Hematopoietic multipotent progenitor cell treated with erythropoietin and hydrocortisone succinate and interleukin-3 and kit ligand, for 15 days (in vitro differentiated cells): ENCODE results near the gene JMJD8.

Experiments
- DNase-seq: peaks from one replicate; pipeline ENCODE4 v3.0.0-alpha.2; 2015; ENCODE audit warnings: low spot score

The JMJD8 gene

DNA sequence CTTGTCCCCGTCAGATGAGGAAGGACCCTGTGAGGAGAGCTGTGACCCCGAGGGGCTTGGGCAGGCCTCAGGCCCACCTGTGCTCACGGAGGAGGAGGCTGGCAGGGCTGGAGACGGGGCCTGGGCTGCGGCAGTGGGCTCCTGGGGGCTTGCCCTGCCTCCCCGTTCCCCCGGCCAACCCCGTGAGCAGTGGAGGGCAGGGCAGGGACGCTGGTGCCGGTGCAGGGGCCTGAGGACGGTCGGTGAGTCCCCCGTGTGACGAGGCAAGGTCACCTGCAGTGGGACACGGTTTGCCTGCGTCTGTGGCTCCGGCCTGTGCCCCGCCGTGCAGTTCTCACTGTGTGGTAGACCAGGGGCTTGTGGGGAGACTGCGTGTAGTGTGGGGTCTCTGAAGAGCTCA lies 24.5 kb downstream of the JMJD8 start:
- DNase-seq = no peak

DNA sequence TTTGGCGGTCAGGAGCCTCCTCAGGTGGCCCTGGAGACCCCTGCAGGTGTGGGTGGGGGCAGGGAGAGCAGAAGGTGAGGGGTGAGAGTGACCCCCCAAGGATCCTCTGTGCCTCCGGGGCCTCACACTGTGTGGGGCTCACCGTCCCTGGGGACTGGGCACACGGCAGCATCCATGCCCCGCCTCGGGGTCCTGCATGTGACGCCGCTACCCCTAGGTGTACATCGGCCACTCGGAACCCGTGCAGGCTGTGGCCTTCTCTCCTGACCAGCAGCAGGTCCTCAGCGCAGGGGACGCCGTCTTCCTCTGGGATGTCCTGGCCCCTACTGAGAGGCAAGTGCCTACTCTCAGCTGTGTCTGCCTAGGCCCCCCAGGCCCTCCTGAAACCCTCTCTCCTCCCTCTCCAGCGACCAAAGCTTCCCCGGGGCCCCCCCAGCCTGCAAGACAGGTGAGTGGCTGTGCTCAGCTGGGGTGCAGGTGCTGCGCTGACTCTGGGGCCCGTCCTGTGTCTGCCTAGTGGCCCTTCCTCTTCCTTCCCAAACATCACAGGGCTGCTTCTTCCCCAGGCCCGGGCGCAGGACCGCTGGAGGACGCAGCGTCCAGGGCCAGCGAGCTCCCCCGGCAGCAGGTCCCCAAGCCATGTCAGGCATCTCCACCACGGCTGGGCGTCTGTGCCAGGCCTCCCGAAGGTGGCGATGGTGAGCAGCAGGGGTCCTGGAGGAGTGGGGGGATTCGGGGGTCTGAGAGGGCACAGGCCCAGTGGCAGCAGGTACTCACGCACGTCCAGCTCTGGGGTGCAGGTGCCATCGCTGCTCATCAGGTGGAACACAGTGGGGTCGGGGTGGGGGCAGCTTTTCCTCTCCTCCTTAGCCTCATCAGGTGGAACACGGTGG lies 25.2 kb downstream of the JMJD8 start:
- no peak for DNase-seq

- no peak for DNase-seq
Measured at GRCh38 chr16:657487-657886, 26.6 kb downstream of the JMJD8 start.

DNA sequence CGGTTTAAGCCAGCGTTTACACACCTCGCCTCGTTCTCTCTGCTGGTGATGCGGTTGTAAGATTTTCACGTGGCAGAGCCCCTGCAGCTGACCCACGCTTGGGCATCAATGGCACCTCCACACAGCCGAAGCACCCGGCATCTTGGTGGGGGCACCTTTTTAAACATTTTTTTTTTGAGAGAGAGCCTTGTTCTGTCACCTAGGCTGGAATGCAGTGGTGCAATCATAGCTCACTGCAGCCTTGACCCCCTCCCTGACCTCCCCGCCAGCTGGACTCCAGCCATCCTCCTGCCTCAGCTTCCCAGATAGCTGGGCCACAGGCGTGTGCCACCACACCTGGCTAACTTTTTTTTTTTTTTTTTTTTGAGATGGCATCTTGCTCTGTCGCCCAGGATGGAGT lies 30.1 kb downstream of the JMJD8 start:
- DNase-seq = no peak

DNA sequence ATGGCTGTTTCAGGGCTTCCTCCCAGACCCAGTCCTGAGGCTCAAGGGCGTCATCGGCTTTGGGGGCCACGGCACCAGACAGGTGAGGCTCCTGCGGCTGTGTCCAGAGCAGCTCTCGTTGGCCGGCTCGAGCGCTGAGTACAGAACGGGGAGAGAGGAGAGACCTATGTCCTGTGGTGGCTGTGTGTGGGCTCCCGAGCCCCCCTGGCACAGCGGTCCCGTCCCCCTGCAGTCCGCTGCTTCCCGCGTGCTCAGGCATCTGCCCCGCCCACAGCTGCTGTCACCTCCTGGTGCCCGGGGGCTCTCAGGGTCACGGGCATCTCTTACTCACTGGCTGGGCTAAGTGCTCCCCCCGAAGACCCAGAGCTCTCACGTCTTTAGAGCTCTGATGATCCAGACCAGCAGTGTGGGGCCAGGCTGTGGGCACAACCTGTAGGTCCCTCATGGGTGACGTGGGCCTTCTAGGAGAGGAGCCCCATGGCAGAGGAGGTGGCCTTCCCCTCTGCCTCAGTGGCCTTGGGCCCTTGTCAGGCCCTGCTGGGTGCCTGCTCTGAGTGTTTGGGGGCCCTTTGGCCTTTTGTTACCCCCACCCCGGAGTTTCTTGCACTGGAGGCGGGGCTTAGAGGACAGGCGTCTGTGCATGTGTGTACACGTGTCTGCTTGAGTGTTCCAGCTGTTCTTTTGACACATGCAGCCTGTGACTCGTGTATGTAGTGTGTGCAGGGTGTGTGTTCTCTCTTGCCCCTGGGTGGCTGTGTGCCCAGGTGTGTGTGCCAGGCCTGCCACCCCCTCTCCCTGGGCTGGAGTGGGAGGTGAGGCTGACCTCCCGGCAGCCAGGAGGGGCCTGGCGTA lies 31.5 kb downstream of the JMJD8 start:
- DNase-seq = no peak

- no peak for DNase-seq
Measured at GRCh38 chr16:651844-652243, 32.3 kb downstream of the JMJD8 start.

GRCh38 chr16:649631-650030 lies 34.5 kb downstream of the JMJD8 start:
- peak; percentile 12 for DNase-seq

DNA sequence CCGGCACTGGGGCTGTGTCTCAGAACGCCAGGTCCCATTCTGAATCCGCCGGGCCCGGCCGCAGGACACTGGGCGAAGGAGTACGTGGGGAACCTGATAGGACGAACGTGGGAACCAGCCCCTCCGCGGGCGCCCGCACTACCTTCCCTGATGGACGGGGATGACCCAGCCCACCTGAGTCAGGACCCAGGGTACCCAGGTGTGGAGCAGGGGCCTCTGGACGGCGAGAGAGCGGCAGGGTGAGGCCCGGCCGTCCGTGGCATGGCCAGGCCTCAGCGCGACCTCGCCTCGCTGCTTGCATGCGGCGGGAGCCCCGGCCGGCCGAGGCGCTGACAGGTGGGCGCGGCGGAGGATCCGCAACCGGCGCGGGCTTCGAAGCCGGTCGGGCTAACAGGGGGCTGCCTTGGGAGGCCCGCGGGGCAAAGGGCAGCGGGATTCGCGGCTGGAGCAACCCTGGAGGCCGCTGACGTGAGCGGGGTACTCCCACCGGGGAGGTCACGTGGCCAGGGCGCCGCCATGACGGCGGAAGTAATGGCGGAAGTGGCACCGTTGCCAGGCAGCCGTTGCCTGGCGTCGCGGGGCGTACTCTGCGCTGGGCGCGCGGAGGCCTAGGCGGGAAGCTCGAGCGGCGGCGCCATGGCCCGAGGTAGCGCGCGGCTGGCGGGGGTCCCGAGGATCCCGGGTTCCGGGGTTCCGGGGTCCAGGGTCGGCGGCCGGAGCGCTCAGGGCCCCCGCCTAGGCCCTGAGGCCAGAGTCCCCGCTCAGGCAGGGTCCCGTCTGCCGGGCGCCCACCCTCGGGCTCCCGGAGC lies 35.1 kb downstream of the JMJD8 start, which contains the start of gene WDR90:
Gene WDR90 (plus strand): TSS at position 585 of the 809 bp plus-strand sequence. CDS start 52 bp downstream, at position 637.
- peak; percentile 94 for DNase-seq

GRCh38 chr16:648071-648780 lies 35.9 kb downstream of the JMJD8 start:
- peak; percentile 48 for DNase-seq

DNA sequence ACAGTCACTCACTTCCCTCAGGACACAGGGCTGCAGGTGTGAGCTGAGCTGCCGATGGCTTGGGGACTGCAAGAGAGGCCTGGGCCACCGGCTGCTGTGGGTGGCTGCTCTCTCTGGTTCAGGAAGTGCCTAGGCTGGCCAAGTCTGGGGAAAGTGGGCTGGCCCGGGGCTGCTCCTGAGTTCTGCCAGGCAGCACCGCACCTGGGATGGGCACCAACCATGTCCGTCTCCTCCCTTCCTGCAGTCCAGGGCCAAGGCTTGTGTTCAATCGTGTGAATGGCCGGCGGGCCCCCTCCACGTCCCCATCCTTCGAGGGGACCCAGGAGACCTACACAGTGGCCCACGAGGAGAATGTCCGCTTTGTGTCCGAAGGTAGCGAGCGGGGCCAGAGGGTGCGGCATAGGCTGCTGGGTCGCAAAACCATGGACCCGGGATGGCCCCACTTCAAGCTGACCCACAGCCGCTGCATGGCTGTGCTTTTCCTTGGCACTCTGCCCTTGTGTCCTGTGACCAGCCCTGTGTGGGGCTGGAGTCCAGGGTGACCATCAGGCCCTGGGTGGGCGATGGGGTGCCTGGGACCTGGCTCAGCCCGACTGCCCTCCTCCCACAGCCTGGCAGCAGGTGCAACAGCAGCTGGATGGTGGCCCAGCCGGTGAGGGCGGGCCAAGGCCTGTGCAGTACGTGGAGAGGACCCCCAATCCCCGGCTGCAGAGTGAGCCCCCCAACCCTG lies 36.8 kb downstream of the JMJD8 start:
- no peak for DNase-seq

GRCh38 chr16:646679-647172 lies 37.4 kb downstream of the JMJD8 start:
- no peak for DNase-seq

GRCh38 chr16:645852-646678 lies 38.1 kb downstream of the JMJD8 start:
- no peak for DNase-seq

DNA sequence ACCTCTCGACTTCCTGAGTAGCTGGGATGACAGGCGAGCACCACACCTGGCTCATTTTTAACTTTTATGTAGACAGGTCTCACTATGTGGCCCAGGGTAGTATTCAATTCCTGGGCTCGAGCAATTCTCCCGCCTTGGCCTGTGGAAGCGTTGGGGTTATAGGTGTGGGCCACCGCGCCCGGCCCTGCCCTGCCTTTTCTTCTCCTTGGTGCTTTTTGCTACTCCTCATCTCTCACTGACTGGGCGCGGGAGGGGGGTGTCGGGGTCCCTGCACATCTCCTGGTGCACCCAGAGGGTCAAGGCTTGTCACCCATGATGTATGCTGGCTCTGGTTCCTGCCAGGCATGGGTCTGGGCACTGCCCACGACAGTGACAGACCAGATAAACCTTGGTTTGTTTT lies 39.6 kb downstream of the JMJD8 start:
- DNase-seq = no peak

GRCh38 chr16:643050-643368 lies 41.1 kb downstream of the JMJD8 start:
- DNase-seq = no peak

GRCh38 chr16:642189-643049 lies 41.7 kb downstream of the JMJD8 start:
- DNase-seq = no peak

DNA sequence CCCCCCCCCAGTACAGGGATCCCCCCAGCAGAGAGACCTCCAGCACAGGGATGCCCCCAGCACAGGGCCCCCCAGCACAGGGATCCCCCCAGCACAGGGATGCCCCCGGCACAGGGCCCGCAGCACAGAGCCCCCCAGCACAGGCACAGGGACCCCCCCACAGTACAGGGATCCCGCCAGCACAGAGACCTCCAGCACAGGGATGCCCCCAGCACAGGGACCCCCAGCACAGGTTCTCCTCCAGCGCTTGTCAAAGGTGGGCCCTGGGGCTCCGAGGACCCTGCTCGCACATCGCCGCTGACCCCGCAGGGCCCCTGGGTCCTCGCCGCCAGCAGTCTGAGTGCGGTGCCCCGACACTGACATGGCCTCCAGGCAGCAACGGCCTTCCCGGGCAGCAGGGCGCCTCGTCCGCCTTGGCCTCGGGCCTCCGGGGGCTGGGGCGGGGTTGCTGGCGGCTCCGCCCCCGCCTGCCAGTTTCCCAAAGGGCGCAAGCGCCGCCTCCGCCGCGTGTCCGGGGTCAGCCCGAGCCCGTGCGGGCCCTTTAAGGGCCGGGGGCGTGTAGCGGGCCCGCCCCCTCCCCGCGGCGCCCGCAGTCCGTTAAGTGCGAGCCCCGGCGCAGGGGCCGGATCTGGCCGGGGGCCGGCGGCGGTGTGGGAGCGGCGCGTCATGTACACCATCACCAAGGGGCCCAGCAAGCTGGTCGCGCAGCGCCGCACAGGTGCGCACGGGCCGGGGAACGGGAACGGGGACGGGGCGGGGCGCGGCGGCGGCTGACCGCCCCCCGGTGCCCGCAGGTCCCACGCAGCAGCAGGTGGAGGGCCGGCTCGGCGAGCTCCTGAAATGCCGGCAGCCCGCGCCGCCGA lies 42.6 kb downstream of the JMJD8 start, which contains the start of gene MCRIP2:
Gene MCRIP2 (plus strand): TSS at position 503 of the 863 bp plus-strand sequence. CDS start 164 bp downstream, at position 667.
- DNase-seq = peak; percentile 65

DNA sequence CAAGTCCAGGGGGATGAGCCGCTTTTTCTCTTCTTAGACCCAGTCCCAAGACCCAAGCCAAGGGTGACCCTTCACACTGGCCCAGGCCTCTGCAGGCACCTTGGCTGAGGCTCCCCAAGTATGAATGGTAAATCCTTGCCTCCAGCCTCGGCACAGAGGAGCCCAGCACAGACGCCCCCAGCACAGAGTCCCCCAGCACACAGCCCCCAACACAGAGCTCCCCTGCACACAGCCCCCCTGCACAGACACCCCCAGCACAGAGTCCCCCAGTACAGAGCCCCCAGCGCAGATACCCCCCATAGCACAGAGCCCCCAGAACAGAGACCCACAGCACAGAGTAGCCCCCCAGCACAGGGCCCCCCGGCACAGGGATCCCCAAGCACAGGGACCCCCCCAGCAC lies 43.5 kb downstream of the JMJD8 start:
- DNase-seq = no peak

- DNase-seq = no peak
Measured at GRCh38 chr16:638836-639235, 45.3 kb downstream of the JMJD8 start.
